H9 (cell line): ENCODE measurements around the gene VAPA. TPM values are rescaled to one million over a fixed set of nuclear protein-coding genes. Genes with fewer than 3 reads are reported as not detected.

Experiments used
- DNase-seq: peaks from one replicate; pipeline ENCODE4 v3.0.0-alpha.2; 2017
- H2AFZ ChIP-seq: one replicate; pipeline ENCODE4 v1.6.1; 2013; ENCODE audit warnings: mild to moderate bottlenecking, low read length, control low read depth, moderate library complexity
- H2AK5ac ChIP-seq: 2 replicates; pipeline ENCODE4 v1.6.1; 2013; ENCODE audit warnings: low read length, control low read depth, mixed read lengths; ENCODE audit not compliant: insufficient read length
- H2BK120ac ChIP-seq: one replicate; pipeline ENCODE4 v1.6.1; 2013; ENCODE audit warnings: low read depth, mild to moderate bottlenecking, low read length, control low read depth, inconsistent platforms; ENCODE audit not compliant: poor library complexity, severe bottlenecking
- H2BK12ac ChIP-seq: 2 replicates; pipeline ENCODE4 v1.6.1; 2013; ENCODE audit warnings: low read length, control low read depth, mixed read lengths, low read depth; ENCODE audit not compliant: insufficient read length
- H2BK15ac ChIP-seq: 2 replicates; pipeline ENCODE4 v1.6.1; 2013; ENCODE audit warnings: low read depth, low read length, control low read depth
- H2BK20ac ChIP-seq: one replicate; pipeline ENCODE4 v1.6.1; 2013; ENCODE audit warnings: low read depth, mild to moderate bottlenecking, low read length, control low read depth, inconsistent platforms; ENCODE audit not compliant: poor library complexity, severe bottlenecking
- H2BK5ac ChIP-seq: 2 replicates; pipeline ENCODE4 v1.6.1; 2013; ENCODE audit warnings: low read length, control low read depth, mixed read lengths; ENCODE audit not compliant: insufficient read length
- H3K14ac ChIP-seq: 2 replicates; pipeline ENCODE4 v1.6.1; 2013; ENCODE audit warnings: low read length, control low read depth; ENCODE audit not compliant: insufficient read depth
- H3K18ac ChIP-seq: 2 replicates; pipeline ENCODE4 v1.6.1; 2013; ENCODE audit warnings: low read depth, mild to moderate bottlenecking, mixed read lengths, low read length, control low read depth; ENCODE audit not compliant: insufficient read length
- H3K23ac ChIP-seq: 2 replicates; pipeline ENCODE4 v1.6.1; 2013; ENCODE audit warnings: low read length, control low read depth, mixed read lengths, low read depth; ENCODE audit not compliant: insufficient read length
- H3K23me2 ChIP-seq: 2 replicates; pipeline ENCODE4 v1.6.1; 2013; ENCODE audit warnings: low read depth, mild to moderate bottlenecking, mixed read lengths, low read length, control low read depth; ENCODE audit not compliant: insufficient read length, poor library complexity, severe bottlenecking
- H3K27ac ChIP-seq: 2 replicates; pipeline ENCODE4 v1.5.1; 2013; ENCODE audit warnings: low read length, control low read depth, mixed read lengths, low read depth; ENCODE audit not compliant: insufficient read length
- H3K27me3 ChIP-seq: 2 replicates; pipeline ENCODE4 v1.6.1; 2013; ENCODE audit warnings: low read length, control low read depth, inconsistent platforms; ENCODE audit not compliant: insufficient read depth
- H3K4ac ChIP-seq: 2 replicates; pipeline ENCODE4 v1.6.1; 2013; ENCODE audit warnings: low read depth, mild to moderate bottlenecking, control low read depth, inconsistent platforms, low read length, moderate library complexity
- H3K4me1 ChIP-seq: 2 replicates; pipeline ENCODE4 v1.6.1; 2013; ENCODE audit warnings: low read length, control low read depth, inconsistent platforms; ENCODE audit not compliant: insufficient read depth
- H3K4me2 ChIP-seq: 2 replicates; pipeline ENCODE4 v1.6.1; 2013; ENCODE audit warnings: low read length, control low read depth, mixed read lengths; ENCODE audit not compliant: insufficient read length, insufficient read depth
- H3K56ac ChIP-seq: 2 replicates; pipeline ENCODE4 v1.6.1; 2013; ENCODE audit warnings: low read depth, mild to moderate bottlenecking, mixed read lengths, low read length, control low read depth; ENCODE audit not compliant: insufficient read length
- H3K79me1 ChIP-seq: 2 replicates; pipeline ENCODE4 v1.6.1; 2013; ENCODE audit warnings: low read depth, mild to moderate bottlenecking, moderate library complexity, low read length, control low read depth, inconsistent platforms; ENCODE audit not compliant: insufficient read depth, poor library complexity, severe bottlenecking
- H3K79me2 ChIP-seq: 2 replicates; pipeline ENCODE4 v1.6.1; 2013; ENCODE audit warnings: low read length, control low read depth, inconsistent platforms; ENCODE audit not compliant: insufficient read depth
- H3K9ac ChIP-seq: 2 replicates; pipeline ENCODE4 v1.6.1; 2013; ENCODE audit warnings: low read length, control low read depth, mixed read lengths; ENCODE audit not compliant: insufficient read length; ENCODE audit errors: extremely low read depth
- H3K9me3 ChIP-seq: one replicate; pipeline ENCODE4 v1.6.1; 2013; ENCODE audit warnings: low read depth, low read length, inconsistent platforms; ENCODE audit not compliant: control insufficient read depth
- H3T11ph ChIP-seq: one replicate; pipeline ENCODE4 v1.6.1; 2013; ENCODE audit warnings: mild to moderate bottlenecking, low read length, control low read depth, inconsistent platforms
- H4K20me1 ChIP-seq: one replicate; pipeline ENCODE4 v1.6.1; 2013; ENCODE audit not compliant: control insufficient read depth, insufficient read length, insufficient read depth
- H4K5ac ChIP-seq: 2 replicates; pipeline ENCODE4 v1.6.1; 2013; ENCODE audit warnings: low read depth, mild to moderate bottlenecking, mixed read lengths, low read length, control low read depth; ENCODE audit not compliant: insufficient read length
- H4K8ac ChIP-seq: replicated peaks from 2 replicates; pipeline ENCODE4 v1.6.1; 2013; ENCODE audit warnings: low read length, control low read depth, mixed read lengths, low read depth; ENCODE audit not compliant: insufficient read length
- H4K91ac ChIP-seq: 2 replicates; pipeline ENCODE4 v1.6.1; 2013; ENCODE audit warnings: low read depth, mild to moderate bottlenecking, moderate library complexity, mixed read lengths, low read length, control low read depth; ENCODE audit not compliant: insufficient read length
- H3K27ac Mint-ChIP-seq, 3 experiments: 2 replicates in 2 of 3; 3 replicates in 1 of 3; pipeline ENCODE4 v1.8.0; 2020 to 2021; ENCODE audit warnings: mixed read lengths in 3 of 3, mild to moderate bottlenecking in 1 of 3, moderate library complexity in 1 of 3
- H3K27me3 Mint-ChIP-seq: 2 replicates; pipeline ENCODE4 v1.8.0; 2021; ENCODE audit warnings: low read depth, mild to moderate bottlenecking, moderate library complexity, mixed read lengths
- H3K36me3 Mint-ChIP-seq, 3 experiments: 2 replicates in 2 of 3; 3 replicates in 1 of 3; pipeline ENCODE4 v1.8.0; 2020 to 2021; ENCODE audit warnings: low read depth in 3 of 3, mixed read lengths in 3 of 3; ENCODE audit not compliant: insufficient read depth in 1 of 3
- H3K4me1 Mint-ChIP-seq, 2 experiments: 2 replicates each; pipeline ENCODE4 v1.8.0; 2020; ENCODE audit warnings: mixed read lengths in 2 of 2
- H3K4me3 Mint-ChIP-seq, 2 experiments: 2 replicates in 1 of 2; 3 replicates in 1 of 2; pipeline ENCODE4 v1.8.0; 2020 to 2021; ENCODE audit warnings: mild to moderate bottlenecking in 2 of 2, mixed read lengths in 2 of 2, moderate library complexity in 1 of 2
- H3K9me3 Mint-ChIP-seq, 2 experiments: 2 replicates in 1 of 2; 3 replicates in 1 of 2; pipeline ENCODE4 v1.8.0; 2020; ENCODE audit warnings: mild to moderate bottlenecking in 2 of 2, mixed read lengths in 2 of 2, moderate library complexity in 1 of 2
- WGBS: extraction: QIAGEN DNeasy Blood & Tissue Kit; methylation state at CpG from one replicate; pipeline ENCODE4 v1.1.7; 2013; ENCODE audit warnings: missing lambda C conversion rate, low lambda C conversion rate, mixed read lengths; ENCODE audit not compliant: insufficient read length; ENCODE audit errors: extremely low coverage; 5-methylcytosine and 5-hydroxymethylcytosine counted together
- total RNA-seq: library from RNA; stranded (reverse); gene quantifications from 2 replicates; pipeline ENCODE4 v1.2.1, GENCODE V29; 2021
- TF ChIP-seq, protein P1 (sequence below): fragments of 200-600 bp; sonication (generic); conservative IDR thresholded peaks from 3 replicates; pipeline ENCODE4 v1.8.0; 2021; ENCODE audit warnings: antibody characterized with exemption, mild to moderate bottlenecking

Gene VAPA
- total RNA-seq, 1 experiment from 2014 or later = 141 TPM

DNA sequence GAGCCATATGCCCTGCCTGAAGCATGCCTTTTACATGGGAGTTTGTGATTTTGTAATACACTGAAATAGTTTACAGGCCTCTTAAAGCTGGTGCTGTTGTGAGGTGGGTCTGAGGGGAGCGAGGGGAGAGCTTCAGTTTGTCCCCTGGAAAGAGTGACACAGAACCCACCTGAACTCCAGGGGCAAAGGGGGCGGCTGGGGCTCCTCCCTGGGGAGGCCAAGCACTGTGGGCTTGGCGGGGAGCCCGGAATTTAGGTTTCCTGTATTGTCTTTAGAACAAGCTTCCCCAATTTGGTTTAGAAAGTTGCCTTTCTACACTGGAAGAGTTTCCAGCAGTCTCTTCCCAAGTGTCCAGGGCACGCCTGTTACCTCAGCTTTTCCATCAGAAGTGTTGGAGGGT is 75.7 kb downstream of the VAPA start:
- no peaks in the 10 kb centered on the region for H3K9me3 Mint-ChIP-seq
- peaks cover 5% of the 10 kb centered on the region for H3K27me3 Mint-ChIP-seq
- H4K8ac ChIP-seq = no peak overlapping the region
- no peaks in the 10 kb centered on the region for H3K27me3 ChIP-seq
- no peak overlapping the region for H2BK20ac ChIP-seq
- WGBS = no CpG with 5 or more reads among the region's 5 CpGs
- TF ChIP-seq, protein P1, sequence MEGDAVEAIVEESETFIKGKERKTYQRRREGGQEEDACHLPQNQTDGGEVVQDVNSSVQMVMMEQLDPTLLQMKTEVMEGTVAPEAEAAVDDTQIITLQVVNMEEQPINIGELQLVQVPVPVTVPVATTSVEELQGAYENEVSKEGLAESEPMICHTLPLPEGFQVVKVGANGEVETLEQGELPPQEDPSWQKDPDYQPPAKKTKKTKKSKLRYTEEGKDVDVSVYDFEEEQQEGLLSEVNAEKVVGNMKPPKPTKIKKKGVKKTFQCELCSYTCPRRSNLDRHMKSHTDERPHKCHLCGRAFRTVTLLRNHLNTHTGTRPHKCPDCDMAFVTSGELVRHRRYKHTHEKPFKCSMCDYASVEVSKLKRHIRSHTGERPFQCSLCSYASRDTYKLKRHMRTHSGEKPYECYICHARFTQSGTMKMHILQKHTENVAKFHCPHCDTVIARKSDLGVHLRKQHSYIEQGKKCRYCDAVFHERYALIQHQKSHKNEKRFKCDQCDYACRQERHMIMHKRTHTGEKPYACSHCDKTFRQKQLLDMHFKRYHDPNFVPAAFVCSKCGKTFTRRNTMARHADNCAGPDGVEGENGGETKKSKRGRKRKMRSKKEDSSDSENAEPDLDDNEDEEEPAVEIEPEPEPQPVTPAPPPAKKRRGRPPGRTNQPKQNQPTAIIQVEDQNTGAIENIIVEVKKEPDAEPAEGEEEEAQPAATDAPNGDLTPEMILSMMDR = no peak
- H3K4me3 Mint-ChIP-seq = no peak overlapping the region
- no peak overlapping the region for H2AK5ac ChIP-seq
- no peak overlapping the region for H3K14ac ChIP-seq
- no peak overlapping the region for H2BK12ac ChIP-seq
- no peak overlapping the region for H2BK5ac ChIP-seq
- H3K79me2 ChIP-seq = no peaks in the 10 kb centered on the region
- no peaks in the 10 kb centered on the region for H3K9me3 ChIP-seq
- H3K23ac ChIP-seq = no peak overlapping the region
- H3K23me2 ChIP-seq = no peaks in the 10 kb centered on the region
- H3K27ac Mint-ChIP-seq = no peak overlapping the region
- H3K79me1 ChIP-seq = no peaks in the 10 kb centered on the region
- H2BK120ac ChIP-seq = no peak overlapping the region
- no peak overlapping the region for H2AFZ ChIP-seq
- H3K56ac ChIP-seq = no peak overlapping the region
- no peak overlapping the region for H3K4me2 ChIP-seq
- H3K4ac ChIP-seq = no peak overlapping the region
- peaks cover 0 to 4% of the 10 kb centered on the region in 2 experiments; a peak in 1 of 4 replicates for H3K4me1 Mint-ChIP-seq
- no peaks in the 10 kb centered on the region for H3K36me3 Mint-ChIP-seq
- no peak overlapping the region for H3K9ac ChIP-seq
- H3T11ph ChIP-seq = no peak overlapping the region
- H4K5ac ChIP-seq = no peak overlapping the region
- H3K27ac ChIP-seq = no peak overlapping the region
- H3K18ac ChIP-seq = no peak overlapping the region
- DNase-seq = no peak
- no peak overlapping the region for H4K91ac ChIP-seq
- H2BK15ac ChIP-seq = no peak overlapping the region
- H4K20me1 ChIP-seq = no peaks in the 10 kb centered on the region
- no peaks in the 10 kb centered on the region for H3K4me1 ChIP-seq
